Posterior vena cava (tissue), 2 donors: Measurements from ENCODE around the gene UVRAG. TPM values are rescaled to one million over a fixed set of nuclear protein-coding genes. Genes with fewer than 3 reads are reported as not detected.
"Not testable (repeated sequence)": the region's sequence is repeated elsewhere in the genome, so short reads cannot be mapped to it uniquely, and the experiment has no call there.

Experiments used
- DNase-seq: peaks from one replicate; pipeline ENCODE4 v3.0.0-alpha.2; 2020; ENCODE audit warnings: low spot score
- intact Hi-C, 2 donors: fragments of 100-400 bp; cut with DNase I; formaldehyde crosslinking; loops; one replicate each; pipeline versions ENCODE4 v1.14.1 to v1.14.2; 2022 to 2023
- total RNA-seq, 2 donors: library from RNA; stranded (reverse); fragmentation: NEBNext Ultra II Directional; extraction: Animal tissue kit (Norgen Biotek cat#: 25700); gene quantifications; one replicate each; pipeline ENCODE4 v1.2.1, GENCODE V29; 2021
- donor health status: DM: yes; HTN: yes; CAD: no.
- donor health status: DM: yes; HTN: yes; CAD: no.

UVRAG gene
- total RNA-seq, 2 donors from 2014 or later = 27.0 to 27.8 TPM

- no peak for DNase-seq
- intact Hi-C loops = no loop called here
Observed at GRCh38 chr11:75823946-75824345, 8.9 kb downstream of the UVRAG start.

- intact Hi-C loops = no loop called here
- no peak for DNase-seq
Observed at GRCh38 chr11:75826461-75827230, 11.6 kb downstream of the UVRAG start.

GRCh38 chr11:75827562-75827961 lies 12.6 kb downstream of the UVRAG start:
- intact Hi-C loops = no loop called here

GRCh38 chr11:75831915-75832502 lies 17.0 kb downstream of the UVRAG start:
- intact Hi-C loops = no loop called here
- DNase-seq = no peak

More at GRCh38 chr11:75827562-75827961, 12.6 kb downstream of the UVRAG start:
- DNase-seq = no peak

DNA sequence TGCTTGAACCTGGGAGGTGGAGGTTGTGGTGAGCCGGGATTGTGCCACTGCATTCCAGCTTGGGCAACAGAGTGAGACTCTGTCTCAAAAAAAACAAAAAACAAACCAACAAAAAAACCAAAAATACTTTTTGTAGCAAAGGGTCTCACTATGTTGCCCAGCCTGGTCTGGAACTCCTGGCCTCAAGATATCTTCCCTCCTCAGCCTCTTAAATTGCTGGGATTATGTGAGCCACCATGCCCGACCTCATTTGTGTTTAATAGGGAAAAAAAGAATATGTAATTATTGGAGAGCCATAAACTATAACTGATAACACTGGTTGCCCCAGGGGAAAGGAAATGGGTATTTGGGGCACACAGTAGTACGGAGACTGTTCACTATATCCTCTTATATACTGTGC lies 19.7 kb downstream of the UVRAG start:
- intact Hi-C loops = no loop called here
- no peak for DNase-seq

DNA sequence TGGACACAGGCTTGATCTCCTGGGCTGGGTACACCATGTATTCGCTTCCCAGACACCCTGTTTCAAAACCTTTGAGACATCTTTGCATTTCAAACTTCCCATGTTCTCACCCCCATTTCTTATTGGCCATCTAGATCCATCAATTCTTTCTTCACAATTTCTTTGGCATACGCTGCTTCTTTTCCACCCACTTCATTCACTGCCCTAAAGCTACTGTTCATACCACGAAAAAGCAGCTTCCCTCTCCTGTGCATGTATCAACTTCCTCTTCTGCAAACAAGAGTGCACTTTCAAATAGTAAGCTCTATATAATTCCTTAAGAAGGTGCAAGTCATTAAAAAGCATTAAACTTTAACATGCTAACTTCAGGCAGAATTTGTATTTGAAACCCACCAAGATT lies 21.4 kb downstream of the UVRAG start:
- intact Hi-C loops = no loop called here

GRCh38 chr11:75839851-75840250 lies 24.8 kb downstream of the UVRAG start:
- no peak for DNase-seq
- intact Hi-C loops = no loop called here

More for the DNA sequence above, 21.4 kb downstream of the UVRAG start:
- no peak for DNase-seq

DNA sequence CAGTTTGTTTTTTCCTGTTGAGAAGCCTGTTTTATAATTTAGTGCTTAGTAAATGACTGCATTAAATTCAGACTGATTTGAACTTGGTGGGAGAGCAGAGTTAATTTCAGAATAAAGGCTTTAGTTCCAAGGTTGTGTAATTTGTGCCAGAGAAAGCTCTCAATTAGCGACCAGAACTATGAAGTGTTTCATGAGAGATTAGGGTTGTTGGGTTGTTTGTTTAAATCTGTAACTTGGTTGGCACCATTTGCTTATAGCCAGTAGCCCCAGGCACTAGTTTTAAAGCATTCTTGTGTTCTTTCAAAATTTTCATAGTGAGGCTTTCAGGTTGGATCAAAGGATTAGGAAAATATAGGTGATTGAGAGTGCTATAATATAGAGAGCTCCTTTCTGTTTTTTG lies 25.5 kb downstream of the UVRAG start:
- no peak for DNase-seq
- intact Hi-C loops = no loop called here

DNA sequence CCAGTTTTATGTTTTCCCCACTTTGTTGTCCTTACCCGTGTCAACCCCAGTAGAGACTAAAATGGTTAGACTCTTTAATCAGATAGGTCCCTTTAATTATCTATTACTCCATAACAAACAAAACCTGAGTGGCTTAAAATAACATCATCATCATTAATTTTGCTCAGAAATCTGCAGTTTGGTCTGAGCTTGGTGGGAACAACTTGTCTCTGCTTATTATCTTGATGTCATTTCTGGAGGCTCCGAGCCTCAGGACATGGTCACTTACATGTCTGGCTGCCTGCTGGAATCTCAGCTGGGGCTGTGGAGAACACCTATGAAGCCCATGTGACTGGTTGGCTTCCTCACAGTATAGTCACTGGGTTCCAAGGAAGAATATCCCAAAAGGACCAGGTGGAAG lies 26.7 kb downstream of the UVRAG start:
- no peak for DNase-seq
- intact Hi-C loops = no loop called here

- DNase-seq = no peak
- intact Hi-C loops = no loop called here
Observed at GRCh38 chr11:75845324-75845723, 30.3 kb downstream of the UVRAG start.

GRCh38 chr11:75849894-75850293 lies 34.9 kb downstream of the UVRAG start:
- intact Hi-C loops = no loop called here
- no peak for DNase-seq

- no peak for DNase-seq
- intact Hi-C loops = no loop called here
Observed at GRCh38 chr11:75850787-75851186, 35.8 kb downstream of the UVRAG start.

DNA sequence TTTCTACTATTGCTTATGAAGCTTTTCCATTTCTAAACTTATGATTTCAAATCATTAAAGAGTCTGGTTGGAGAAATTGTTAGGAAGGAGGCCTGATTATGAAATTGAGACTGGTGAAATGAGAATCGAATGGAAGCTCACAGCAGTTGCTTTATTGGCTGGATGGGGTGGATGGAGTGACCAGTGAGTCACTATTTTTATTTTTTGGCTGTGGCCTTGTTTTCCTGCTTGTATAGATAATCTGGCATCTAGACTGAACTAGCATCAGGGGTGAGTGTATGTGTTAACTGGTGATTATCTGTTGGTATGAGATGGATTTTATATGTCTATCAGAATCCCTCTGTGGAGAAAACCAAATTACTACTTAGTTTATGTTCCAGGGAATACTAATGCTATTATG lies 36.2 kb downstream of the UVRAG start:
- intact Hi-C loops = no loop called here
- no peak for DNase-seq

- DNase-seq = no peak
- intact Hi-C loops = no loop called here
Observed at GRCh38 chr11:75852406-75853017, 37.5 kb downstream of the UVRAG start.

DNA sequence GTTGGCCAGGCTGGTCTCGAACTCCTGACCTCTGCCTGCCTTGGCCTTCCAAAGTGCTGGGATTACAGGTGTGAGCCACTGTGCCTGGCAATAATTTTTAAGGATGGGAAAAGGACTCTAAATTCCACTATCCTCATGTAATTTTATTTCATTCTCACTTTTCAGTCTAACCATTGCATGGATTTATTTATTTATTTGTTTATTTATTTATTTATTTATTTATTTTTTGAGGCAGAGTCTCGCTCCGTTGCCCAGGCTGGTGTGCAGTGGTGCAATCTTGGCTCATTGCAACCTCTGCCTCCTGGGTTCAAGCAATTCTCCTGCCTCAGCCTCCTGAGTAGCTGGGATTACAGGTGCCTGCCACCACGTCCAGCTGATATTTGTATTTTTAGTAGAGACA lies 38.6 kb downstream of the UVRAG start:
- DNase-seq, intact Hi-C loops: not testable (repeated sequence)

DNA sequence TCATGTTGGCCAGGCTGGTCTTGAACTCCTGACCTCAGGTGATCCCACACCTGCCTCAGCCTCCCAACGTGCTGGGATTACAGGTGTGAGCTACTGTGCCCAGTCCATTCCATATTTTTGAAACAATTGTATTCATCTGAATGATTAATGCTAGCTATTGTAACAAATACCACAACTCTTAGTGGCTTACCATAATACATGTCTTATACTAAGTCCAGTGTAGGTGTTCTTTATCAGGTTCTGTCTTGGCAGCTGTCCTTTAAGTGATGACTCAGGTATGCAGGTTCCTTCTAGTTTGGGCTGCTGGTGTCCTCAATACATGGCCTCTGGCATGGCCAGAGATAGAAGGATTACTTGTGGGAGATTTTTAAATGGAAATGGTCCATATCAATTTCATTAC lies 39.0 kb downstream of the UVRAG start:
- intact Hi-C loops = no loop called here
- no peak for DNase-seq

- DNase-seq = no peak
- intact Hi-C loops = no loop called here
Observed at GRCh38 chr11:75855206-75855605, 40.2 kb downstream of the UVRAG start.

DNA sequence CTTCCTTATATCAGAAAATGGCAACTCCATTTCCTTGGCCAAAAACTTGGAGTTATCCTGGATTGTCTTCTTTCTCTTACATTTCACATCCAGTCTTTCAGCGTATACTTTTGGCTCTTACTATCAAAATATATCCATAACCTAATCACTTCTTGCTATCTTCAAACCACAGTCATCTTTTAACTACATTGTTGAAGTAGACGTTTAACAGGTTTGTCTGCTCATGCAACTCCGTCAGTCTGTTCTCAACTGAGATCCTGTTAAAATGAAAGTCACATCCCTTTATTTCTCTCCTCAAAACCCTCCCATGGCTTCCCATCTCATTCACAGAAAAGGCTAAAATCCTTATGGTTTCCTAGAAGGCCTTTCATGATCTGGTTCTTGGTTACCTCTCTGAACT lies 41.9 kb downstream of the UVRAG start:
- intact Hi-C loops = no loop called here
- DNase-seq = no peak

DNA sequence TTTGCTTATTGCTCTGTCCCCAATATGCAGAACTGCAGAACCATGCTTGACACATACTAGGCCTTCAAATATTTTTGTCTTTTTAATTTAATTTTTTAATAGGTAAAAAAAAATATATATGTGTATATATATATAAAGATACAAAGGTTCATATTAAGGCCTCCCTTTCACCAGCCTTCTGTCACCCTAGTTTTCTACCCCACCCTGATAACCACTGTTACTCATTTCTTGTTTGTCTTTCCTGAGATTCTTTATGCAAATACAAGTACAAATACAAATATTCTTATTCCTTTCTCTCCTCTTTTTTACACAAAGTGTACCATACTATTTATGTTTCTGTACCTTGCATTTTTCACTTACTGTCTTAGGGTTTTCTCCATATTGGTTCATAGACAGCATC lies 43.0 kb downstream of the UVRAG start:
- intact Hi-C loops = no loop called here
- no peak for DNase-seq

DNA sequence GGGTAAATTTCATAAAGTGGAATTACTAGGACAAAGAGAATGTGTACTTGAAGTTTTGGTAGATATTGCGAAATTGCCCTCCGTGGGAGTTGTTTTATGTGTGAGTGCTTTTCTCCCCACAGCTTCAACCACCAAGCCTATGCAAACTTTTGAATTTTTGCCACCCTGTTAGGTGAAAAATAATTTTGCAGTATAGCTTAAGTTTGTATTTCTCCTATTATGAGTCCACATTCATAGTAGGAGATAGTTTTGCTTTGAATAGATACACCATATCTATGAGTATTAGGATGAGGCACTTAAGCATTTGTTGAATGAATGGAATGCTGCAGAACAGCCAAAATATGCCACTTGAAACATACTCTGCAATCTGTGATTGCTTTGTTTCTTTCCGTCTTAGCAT lies 43.6 kb downstream of the UVRAG start:
- no peak for DNase-seq
- intact Hi-C loops = no loop called here

- intact Hi-C loops = no loop called here
- DNase-seq = no peak
Observed at GRCh38 chr11:75859614-75860013, 44.6 kb downstream of the UVRAG start.
